Panc1 (cell line): ENCODE data around the gene SUGCT. TPM values are rescaled to one million over a fixed set of nuclear protein-coding genes. Genes with fewer than 3 reads are reported as not detected.

ENCODE experiments used
- ATAC-seq: fragments of 200-7000 bp; cut with Tn5 transposase; 2 replicates; pipeline ENCODE4 v1.9.1; 2020; ENCODE audit warnings: mild to moderate bottlenecking, moderate library complexity
- BruUV-seq: library from RNA; stranded (reverse); fragments of 400-500 nt; replicated peaks from 2 replicates; lab custom pipeline; 2021; lab: Mats Ljungman, UMichigan
- CTCF ChIA-PET: fragments of 300-600 bp; sonication (Branson Sonifier 250); formaldehyde crosslinking; loops from one replicate; lab custom pipeline; 2022; ENCODE audit warnings: antibody characterized with exemption; lab: Charles Lee
- POLR2A ChIA-PET: fragments of 300-600 bp; sonication (Branson Sonifier 250); formaldehyde crosslinking; loops from one replicate; lab custom pipeline; 2022; ENCODE audit warnings: antibody characterized with exemption; lab: Charles Lee
- DNase-seq: peaks from one replicate; pipeline ENCODE4 v3.0.0-alpha.2; 2010; ENCODE audit warnings: low read depth, low spot score
- H3K27ac ChIP-seq: 2 replicates; pipeline ENCODE4 v1.5.1; 2011; ENCODE audit warnings: mild to moderate bottlenecking, low read length, inconsistent platforms
- H3K27me3 ChIP-seq: fragments of 200-500 bp; sonication (Bioruptor generic); 2 replicates; pipeline ENCODE4 v1.6.0; 2014; ENCODE audit warnings: low read length, inconsistent platforms; ENCODE audit not compliant: control insufficient read depth, insufficient read depth
- H3K36me3 ChIP-seq: fragments of 200-500 bp; sonication (Bioruptor generic); 2 replicates; pipeline ENCODE4 v1.5.1; 2014; ENCODE audit warnings: inconsistent platforms, mild to moderate bottlenecking, low read length, moderate library complexity; ENCODE audit not compliant: control insufficient read depth, insufficient read depth
- H3K4me1 ChIP-seq: 2 replicates; pipeline ENCODE4 v1.5.1; 2011; ENCODE audit warnings: inconsistent platforms, mild to moderate bottlenecking, low read length, moderate library complexity; ENCODE audit not compliant: control insufficient read depth, insufficient read depth
- H3K4me3 ChIP-seq, 2 experiments: 2 replicates each; pipeline ENCODE4 v1.5.1; 2011 to 2012; ENCODE audit warnings: low read depth in 2 of 2, low read length in 2 of 2, mild to moderate bottlenecking in 2 of 2, inconsistent platforms in 1 of 2, moderate library complexity in 1 of 2
- H3K9me3 ChIP-seq: fragments of 200-500 bp; sonication (Bioruptor generic); 2 replicates; pipeline ENCODE4 v1.5.1; 2014; ENCODE audit warnings: low read depth, mild to moderate bottlenecking, inconsistent platforms, low read length, moderate library complexity; ENCODE audit not compliant: control insufficient read depth, insufficient read depth
- CTCF ChIP-seq: fragments of 450-650 bp; IDR thresholded peaks from 2 replicates; pipeline ENCODE4 v1.5.1; 2017; ENCODE audit warnings: mild to moderate bottlenecking
- POLR2AphosphoS5 ChIP-seq: IDR thresholded peaks from 2 replicates; pipeline ENCODE4 v1.6.1; 2012; ENCODE audit warnings: mild to moderate bottlenecking, low read depth, low read length, moderate library complexity
- REST ChIP-seq, 2 experiments: IDR thresholded peaks; 2 replicates each; pipeline ENCODE4 v1.6.1; 2011 to 2012; ENCODE audit warnings: low read depth in 2 of 2, control low read depth in 1 of 2, low read length in 1 of 2, mild to moderate bottlenecking in 1 of 2, moderate library complexity in 1 of 2; ENCODE audit not compliant: insufficient read depth in 1 of 2
- SIN3A ChIP-seq: IDR thresholded peaks from 2 replicates; pipeline ENCODE4 v1.6.1; 2012; ENCODE audit warnings: low read depth, mild to moderate bottlenecking, low read length, moderate library complexity, borderline replicate concordance; ENCODE audit not compliant: insufficient read depth
- TCF7L2 ChIP-seq: IDR thresholded peaks from 2 replicates; pipeline ENCODE4 v1.6.1; 2011; ENCODE audit warnings: mild to moderate bottlenecking, low read depth, low read length, inconsistent platforms
- in situ Hi-C: cut with HindIII; loops from 2 replicates; pipeline ENCODE4 v1.10.0; 2016; ENCODE audit warnings: low sequenced_read_pairs, low pct_unique_long_range_greater_than_20kb
- intact Hi-C: fragments of 100-400 bp; cut with micrococcal nuclease; formaldehyde crosslinking; loops from one replicate; pipeline ENCODE4 v1.10.0; 2022; ENCODE audit not compliant: unreplicated experiment
- total RNA-seq: library from RNA; stranded (reverse); gene quantifications from one replicate; pipeline ENCODE4 v1.2.1, GENCODE V29; 2021; ENCODE audit not compliant: unreplicated experiment

The SUGCT gene
- total RNA-seq, 1 experiment from 2014 or later: 3.1 TPM

- Histone ChIP-seq H3K27ac (no peak overlapping the region), H3K36me3 (no peaks in the 10 kb centered on the region), H3K9me3 (no peaks in the 10 kb centered on the region), H3K4me3 (no peak overlapping the region), H3K27me3 (no peaks in the 10 kb centered on the region), H3K4me1 (no peaks in the 10 kb centered on the region)
- no TSS peak for BruUV-seq
- no peak for DNase-seq
- ChIA-PET POLR2A (no interaction called here), CTCF (no interaction called here)
- no peak for ATAC-seq
- in situ Hi-C loops: no loop called here
- intact Hi-C loops: no loop called here
- no peak for TF ChIP-seq REST (IDR thresholded peaks at IDR 0.05; ENCODE audit: insufficient read depth in 1 of 2, low read depth in 2 of 2, low read length in 1 of 2)
- no peak for TF ChIP-seq CTCF
- TF ChIP-seq SIN3A: no peak
- no peak for TF ChIP-seq TCF7L2
- TF ChIP-seq POLR2AphosphoS5: no peak
Observed at GRCh38 chr7:40721342-40721949, 586.6 kb downstream of the SUGCT start.

- Histone ChIP-seq H3K4me3 (no peak overlapping the region), H3K36me3 (no peaks in the 10 kb centered on the region), H3K27me3 (no peaks in the 10 kb centered on the region), H3K9me3 (no peaks in the 10 kb centered on the region), H3K27ac (no peak overlapping the region), H3K4me1 (no peaks in the 10 kb centered on the region)
- in situ Hi-C loops (no loop called here), intact Hi-C loops (no loop called here)
- no peak for DNase-seq
- ChIA-PET POLR2A (no interaction called here), CTCF (no interaction called here)
- no peak for TF ChIP-seq CTCF
- TF ChIP-seq REST (IDR thresholded peaks at IDR 0.05; ENCODE audit: insufficient read depth in 1 of 2, low read depth in 2 of 2, low read length in 1 of 2): no peak
- no peak for TF ChIP-seq TCF7L2
- no peak for TF ChIP-seq POLR2AphosphoS5
- TF ChIP-seq SIN3A: no peak
- no peak for ATAC-seq
- BruUV-seq: no TSS peak
Observed at GRCh38 chr7:40722242-40722641, 587.4 kb downstream of the SUGCT start.
